GM23338 (cell line): Measurements from ENCODE around the gene CHMP4B. TPM values are rescaled to one million over a fixed set of nuclear protein-coding genes. Genes with fewer than 3 reads are reported as not detected.

Experiments
- ATAC-seq: fragments of 200-7000 bp; cut with Tn5 transposase; 3 replicates; pipeline ENCODE4 v1.9.1; 2020
- DNase-seq: peaks from one replicate; pipeline ENCODE4 v3.0.0-alpha.2; 2015; ENCODE audit warnings: low spot score
- H2AFZ ChIP-seq: fragments of 200-600 bp; sonication (generic); 2 replicates; pipeline ENCODE4 v1.8.0; 2016; ENCODE audit warnings: antibody characterized with exemption, mild to moderate bottlenecking, moderate library complexity
- H3F3A ChIP-seq: fragments of 200-600 bp; sonication (generic); replicated peaks from 2 replicates; pipeline ENCODE4 v1.8.0; 2017; ENCODE audit warnings: antibody characterized with exemption, mixed run types, low read depth
- H3K27ac ChIP-seq: fragments of 200-600 bp; sonication (generic); 2 replicates; pipeline ENCODE4 v1.6.1; 2016; ENCODE audit warnings: low read depth
- H3K27me3 ChIP-seq: fragments of 200-600 bp; sonication (generic); 2 replicates; pipeline ENCODE4 v1.8.0; 2016; ENCODE audit warnings: mild to moderate bottlenecking, mixed run types, moderate library complexity; ENCODE audit not compliant: insufficient read depth
- H3K36me3 ChIP-seq: fragments of 200-600 bp; sonication (generic); 2 replicates; pipeline ENCODE4 v1.8.0; 2016; ENCODE audit warnings: mild to moderate bottlenecking; ENCODE audit not compliant: insufficient read depth
- H3K4me1 ChIP-seq: fragments of 200-600 bp; sonication (generic); 2 replicates; pipeline ENCODE4 v1.8.0; 2016; ENCODE audit warnings: mild to moderate bottlenecking, moderate library complexity; ENCODE audit not compliant: insufficient read depth
- H3K4me2 ChIP-seq: fragments of 200-600 bp; sonication (generic); 2 replicates; pipeline ENCODE4 v1.7.1; 2017; ENCODE audit warnings: mixed run types
- H3K4me3 ChIP-seq: fragments of 200-600 bp; sonication (generic); 2 replicates; pipeline ENCODE4 v1.6.1; 2016; ENCODE audit warnings: mixed run types
- H3K79me2 ChIP-seq: fragments of 200-600 bp; sonication (generic); replicated peaks from 2 replicates; pipeline ENCODE4 v1.8.0; 2017; ENCODE audit warnings: mild to moderate bottlenecking; ENCODE audit not compliant: insufficient read depth
- H3K9me2 ChIP-seq: fragments of 200-600 bp; sonication (generic); 2 replicates; pipeline ENCODE4 v1.8.0; 2017; ENCODE audit not compliant: insufficient read depth
- H4K20me1 ChIP-seq: fragments of 200-600 bp; sonication (generic); replicated peaks from 2 replicates; pipeline ENCODE4 v1.8.0; 2017; ENCODE audit warnings: mild to moderate bottlenecking; ENCODE audit not compliant: insufficient read depth
- H3K27ac Mint-ChIP-seq: 2 replicates; pipeline ENCODE4 v1.8.0; 2020; ENCODE audit warnings: inconsistent platforms, mild to moderate bottlenecking, moderate library complexity, mixed read lengths
- H3K27me3 Mint-ChIP-seq: 3 replicates; pipeline ENCODE4 v1.8.0; 2022; ENCODE audit warnings: low read depth, mild to moderate bottlenecking, moderate library complexity, mixed read lengths, inconsistent platforms; ENCODE audit not compliant: insufficient read depth, poor library complexity
- H3K36me3 Mint-ChIP-seq: 3 replicates; pipeline ENCODE4 v1.8.0; 2021; ENCODE audit warnings: low read depth, mild to moderate bottlenecking, inconsistent platforms, moderate library complexity, mixed read lengths
- H3K4me1 Mint-ChIP-seq: 3 replicates; pipeline ENCODE4 v1.8.0; 2020; ENCODE audit warnings: mild to moderate bottlenecking, inconsistent platforms, mixed read lengths
- H3K4me3 Mint-ChIP-seq: 3 replicates; pipeline ENCODE4 v1.8.0; 2021; ENCODE audit warnings: moderate library complexity, mild to moderate bottlenecking, inconsistent platforms, mixed read lengths
- H3K9me3 Mint-ChIP-seq: 3 replicates; pipeline ENCODE4 v1.8.0; 2020; ENCODE audit warnings: moderate library complexity, mild to moderate bottlenecking, inconsistent platforms, mixed read lengths
- CREB1 ChIP-seq: fragments of 250-450 bp; sonication (Bioruptor Pico); IDR thresholded peaks from 2 replicates; pipeline ENCODE4 v1.5.0; 2020; ENCODE audit warnings: low read depth, mild to moderate bottlenecking, moderate library complexity
- CTCF ChIP-seq, 2 experiments: fragments of 200-600 bp in 1 of 2; sonication (generic) in 1 of 2; conservative IDR thresholded peaks; 2 replicates each; pipeline versions ENCODE4 v1.5.1 to v1.6.1; 2016 to 2017; ENCODE audit warnings: antibody characterized with exemption in 2 of 2, low read depth in 2 of 2, mild to moderate bottlenecking in 2 of 2, moderate library complexity in 1 of 2
- ETS1 ChIP-seq: IDR thresholded peaks from 2 replicates; pipeline ENCODE4 v1.6.1; 2016; ENCODE audit warnings: antibody characterized with exemption
- EZH2 ChIP-seq: fragments of 200-600 bp; sonication (generic); IDR thresholded peaks from one replicate; pipeline ENCODE4 v1.8.0; 2017; ENCODE audit warnings: antibody characterized with exemption, mild to moderate bottlenecking, low read depth; ENCODE audit not compliant: unreplicated experiment
- EZH2phosphoT487 ChIP-seq: fragments of 200-600 bp; sonication (generic); IDR thresholded peaks from one replicate; pipeline ENCODE4 v1.8.1; 2018; ENCODE audit warnings: antibody characterized with exemption; ENCODE audit not compliant: unreplicated experiment
- JUNB ChIP-seq: IDR thresholded peaks from one replicate; pipeline ENCODE4 v1.6.1; 2016; ENCODE audit warnings: antibody characterized with exemption; ENCODE audit not compliant: unreplicated experiment
- NANOG ChIP-seq: IDR thresholded peaks from 2 replicates; pipeline ENCODE4 v1.6.1; 2016; ENCODE audit warnings: antibody characterized with exemption, borderline replicate concordance
- POLR2AphosphoS5 ChIP-seq: IDR thresholded peaks from 2 replicates; pipeline ENCODE4 v1.6.1; 2016; ENCODE audit warnings: antibody characterized with exemption, low read depth
- REST ChIP-seq: IDR thresholded peaks from one replicate; pipeline ENCODE4 v1.6.1; 2018; ENCODE audit warnings: antibody characterized with exemption; ENCODE audit not compliant: unreplicated experiment
- STAT1 ChIP-seq: IDR thresholded peaks from one replicate; pipeline ENCODE4 v1.6.1; 2016; ENCODE audit warnings: antibody characterized with exemption; ENCODE audit not compliant: unreplicated experiment
- ZNF114 ChIP-seq: fragments of 250-450 bp; sonication (Bioruptor Pico); IDR thresholded peaks from 2 replicates; pipeline ENCODE4 v1.5.0; 2020; ENCODE audit warnings: mild to moderate bottlenecking, moderate library complexity
- ZNF331 ChIP-seq: fragments of 250-450 bp; sonication (Bioruptor Pico); IDR thresholded peaks from 2 replicates; pipeline ENCODE4 v1.5.0; 2020; ENCODE audit warnings: low read depth, mild to moderate bottlenecking, moderate library complexity
- ZNF462 ChIP-seq: fragments of 250-450 bp; sonication (Bioruptor Pico); IDR thresholded peaks from 2 replicates; pipeline ENCODE4 v1.5.0; 2020; ENCODE audit warnings: mild to moderate bottlenecking, moderate library complexity
- polyA plus RNA-seq: library from polyadenylated mRNA; unstranded; fragments of >200 nt; fragmentation: Nextera tagmentation; extraction: Ambion mirVana; gene quantifications from 2 replicates; pipeline ENCODE4 v1.2.1, GENCODE V29; 2016
- total RNA-seq: library from RNA; depleted of rRNA; stranded (reverse); fragments of >200 nt; shearing (Covaris generic); gene quantifications from 2 replicates; pipeline ENCODE4 v1.2.3, GENCODE V29; 2014

The CHMP4B gene
- total and polyA plus RNA-seq, 2 experiments from 2014 or later, result 14.5 to 49.3 TPM

GRCh38 chr20:33881989-33882388 lies 70.8 kb downstream of the CHMP4B start:
- Histone ChIP-seq H4K20me1 (no peaks in the 10 kb centered on the region), H3K27ac (no peak overlapping the region), H3K9me2 (no peaks in the 10 kb centered on the region), H3K4me2 (no peak overlapping the region), H3K36me3 (no peaks in the 10 kb centered on the region), H3K4me3 (no peak overlapping the region), H3F3A (no peaks in the 10 kb centered on the region), H2AFZ (no peak overlapping the region), H3K27me3 (no peaks in the 10 kb centered on the region), H3K79me2 (no peaks in the 10 kb centered on the region), H3K4me1 (no peaks in the 10 kb centered on the region)
- Mint-ChIP-seq H3K27ac (no peak overlapping the region), H3K9me3 (peaks cover 15% of the 10 kb centered on the region), H3K27me3 (peaks cover 14% of the 10 kb centered on the region), H3K4me1 (no peaks in the 10 kb centered on the region), H3K36me3 (no peaks in the 10 kb centered on the region; the same call in 2 of the 3 replicates), H3K4me3 (no peak overlapping the region)
- DNase-seq (no peak), ATAC-seq (no peak)
- TF ChIP-seq EZH2phosphoT487, result no peak
- TF ChIP-seq POLR2AphosphoS5, result no peak
- TF ChIP-seq REST, result no peak
- no peak for TF ChIP-seq JUNB
- TF ChIP-seq CREB1 (CRISPR knock-in tag), result no peak
- no peak for TF ChIP-seq EZH2
- no peak for TF ChIP-seq ZNF114 (CRISPR knock-in tag)
- no peak for TF ChIP-seq ZNF462 (CRISPR knock-in tag)
- TF ChIP-seq STAT1, result no peak
- no peak for TF ChIP-seq NANOG
- TF ChIP-seq CTCF (conservative IDR thresholded peaks at IDR 0.05; ENCODE audit: low read depth in 2 of 2), result no peak
- no peak for TF ChIP-seq ETS1
- TF ChIP-seq ZNF331 (CRISPR knock-in tag), result no peak
